Keratinocyte (primary cell): ENCODE data around the gene FGF12. TPM values are rescaled to one million over a fixed set of nuclear protein-coding genes. Genes with fewer than 3 reads are reported as not detected.
"Not testable (repeated sequence)": the region's sequence is repeated elsewhere in the genome, so short reads cannot be mapped to it uniquely, and the experiment has no call there.

Experiments
- DNase-seq: peaks from one replicate; pipeline ENCODE4 v3.0.0-alpha.2; 2011; ENCODE audit warnings: low read depth, missing footprints, low spot score
- FAIRE-seq: peaks from 2 replicates; lab custom pipeline; 2011; peaks lifted over from hg19 to GRCh38; lab: Jason Lieb, UNC
- H2AFZ ChIP-seq: 2 replicates; pipeline ENCODE4 v1.6.0; 2012; ENCODE audit warnings: low read length, control low read depth, inconsistent platforms; ENCODE audit not compliant: control insufficient read depth
- H3K27ac ChIP-seq: 2 replicates; pipeline ENCODE4 v1.5.1; 2011; ENCODE audit warnings: low read length; ENCODE audit not compliant: control insufficient read depth, insufficient read depth
- H3K27me3 ChIP-seq: 3 replicates; pipeline ENCODE4 v1.6.0; 2011; ENCODE audit warnings: low read length; ENCODE audit not compliant: control insufficient read depth, insufficient read depth; ENCODE audit errors: extremely low read depth
- H3K36me3 ChIP-seq, 2 experiments: 2 replicates in 1 of 2; 3 replicates in 1 of 2; pipeline ENCODE4 v1.5.1; 2011; ENCODE audit warnings: low read length in 2 of 2, mild to moderate bottlenecking in 1 of 2; ENCODE audit not compliant: control insufficient read depth in 2 of 2, insufficient read depth in 2 of 2; ENCODE audit errors: extremely low read depth in 1 of 2
- H3K4me1 ChIP-seq: 3 replicates; pipeline ENCODE4 v1.5.1; 2011; ENCODE audit warnings: low read length; ENCODE audit not compliant: control insufficient read depth, insufficient read depth; ENCODE audit errors: extremely low read depth
- H3K4me2 ChIP-seq: 3 replicates; pipeline ENCODE4 v1.6.0; 2011; ENCODE audit warnings: low read depth, low read length; ENCODE audit not compliant: control insufficient read depth, insufficient read depth; ENCODE audit errors: extremely low read depth
- H3K4me3 ChIP-seq, 3 experiments: fragments of 200-600 bp in 1 of 3; sonication (generic) in 1 of 3; 2 replicates in 2 of 3; 3 replicates in 1 of 3; pipeline ENCODE4 v1.5.1; 2011 to 2016; ENCODE audit warnings: low read length in 3 of 3, mild to moderate bottlenecking in 3 of 3, control low read depth in 2 of 3, inconsistent platforms in 1 of 3, low read depth in 1 of 3, mixed read lengths in 1 of 3, mixed run types in 1 of 3, moderate library complexity in 1 of 3; ENCODE audit not compliant: control insufficient read depth in 2 of 3, insufficient read depth in 2 of 3; ENCODE audit errors: extremely low read depth in 1 of 3
- H3K79me2 ChIP-seq: 2 replicates; pipeline ENCODE4 v1.6.0; 2012; ENCODE audit warnings: low read length; ENCODE audit not compliant: control insufficient read depth, insufficient read depth
- H3K9ac ChIP-seq: 3 replicates; pipeline ENCODE4 v1.6.0; 2011; ENCODE audit warnings: low read length; ENCODE audit not compliant: control insufficient read depth, insufficient read depth; ENCODE audit errors: extremely low read depth
- H3K9me1 ChIP-seq: 3 replicates; pipeline ENCODE4 v1.6.0; 2011; ENCODE audit warnings: low read length; ENCODE audit not compliant: control insufficient read depth, insufficient read depth; ENCODE audit errors: extremely low read depth
- H3K9me3 ChIP-seq: 2 replicates; pipeline ENCODE4 v1.5.1; 2012; ENCODE audit warnings: low read depth, low read length; ENCODE audit not compliant: control insufficient read depth
- H4K20me1 ChIP-seq: 3 replicates; pipeline ENCODE4 v1.6.0; 2011; ENCODE audit warnings: low read length; ENCODE audit not compliant: control insufficient read depth, insufficient read depth; ENCODE audit errors: extremely low read depth
- EZH2 ChIP-seq: IDR thresholded peaks from one replicate; pipeline ENCODE4 v1.6.1; 2012; ENCODE audit warnings: inconsistent platforms, mild to moderate bottlenecking, low read length, moderate library complexity
- dilution Hi-C: fragments of 300-500 bp; cut with MboI; formaldehyde crosslinking; loops from one replicate; pipeline ENCODE4 v1.7.0; 2020; ENCODE audit warnings: low sequenced_read_pairs; ENCODE audit not compliant: extremely low pct_ligation_motif_present
- polyA minus RNA-seq, 3 experiments: library from RNA; depleted of rRNA, polyadenylated mRNA; stranded (reverse); fragments of >200 nt; gene quantifications; 1 replicate in 1 of 3; 2 replicates in 1 of 3; 3 replicates in 1 of 3; pipeline ENCODE4 v1.2.3, GENCODE V29; 2011
- polyA plus RNA-seq, 5 experiments: library from polyadenylated mRNA; depleted of rRNA in 3 of 5; stranded (reverse) in 3 of 5; stranded (forward) in 1 of 5; unstranded in 1 of 5; fragments of >200 nt; gene quantifications; 1 replicate in 1 of 5; 2 replicates in 3 of 5; 3 replicates in 1 of 5; pipeline versions ENCODE4 v1.2.1 to v1.2.3, GENCODE V29; 2011 to 2012; ENCODE audit warnings: missing spikeins in 2 of 5, low read depth in 1 of 5, low replicate concordance in 1 of 5
- TF ChIP-seq, protein P1 (sequence below), 3 experiments: IDR thresholded peaks in 1 of 3; conservative IDR thresholded peaks in 1 of 3; optimal IDR thresholded peaks in 1 of 3; 2 replicates in 2 of 3; 3 replicates in 1 of 3; pipeline versions ENCODE3 to v1.5.1; 2011; ENCODE audit warnings: low read length in 3 of 3, mild to moderate bottlenecking in 3 of 3, moderate library complexity in 2 of 3, control low read depth in 1 of 3, inconsistent platforms in 1 of 3; ENCODE audit not compliant: insufficient read depth in 2 of 3; ENCODE audit errors: extremely low read depth in 1 of 3

Gene FGF12
- polyA plus RNA-seq (0.84 to 4.1 TPM (median 4.1 TPM) in 3 replicates), polyA minus RNA-seq (0.51 to 1.8 TPM in 2 of 3 replicates, not detected in the other)
- polyA plus RNA-seq (2011; ENCODE audit: low read depth): not detected
- 3.2 and 6.7 TPM in 2 replicates for polyA plus RNA-seq (2011; cell fraction: cytosol; rRNA removed)
- polyA plus RNA-seq (2011; cell fraction: nucleus; rRNA removed): 1.2 and 1.5 TPM in 2 replicates
- polyA plus RNA-seq (2012; ENCODE audit: low replicate concordance): 0.44 and 2.1 TPM in 2 replicates
- polyA minus RNA-seq (2011; cell fraction: cytosol; rRNA and poly(A)+ RNA removed): not detected
- polyA minus RNA-seq (2011; cell fraction: nucleus; rRNA and poly(A)+ RNA removed): not detected in 2 replicates

DNA sequence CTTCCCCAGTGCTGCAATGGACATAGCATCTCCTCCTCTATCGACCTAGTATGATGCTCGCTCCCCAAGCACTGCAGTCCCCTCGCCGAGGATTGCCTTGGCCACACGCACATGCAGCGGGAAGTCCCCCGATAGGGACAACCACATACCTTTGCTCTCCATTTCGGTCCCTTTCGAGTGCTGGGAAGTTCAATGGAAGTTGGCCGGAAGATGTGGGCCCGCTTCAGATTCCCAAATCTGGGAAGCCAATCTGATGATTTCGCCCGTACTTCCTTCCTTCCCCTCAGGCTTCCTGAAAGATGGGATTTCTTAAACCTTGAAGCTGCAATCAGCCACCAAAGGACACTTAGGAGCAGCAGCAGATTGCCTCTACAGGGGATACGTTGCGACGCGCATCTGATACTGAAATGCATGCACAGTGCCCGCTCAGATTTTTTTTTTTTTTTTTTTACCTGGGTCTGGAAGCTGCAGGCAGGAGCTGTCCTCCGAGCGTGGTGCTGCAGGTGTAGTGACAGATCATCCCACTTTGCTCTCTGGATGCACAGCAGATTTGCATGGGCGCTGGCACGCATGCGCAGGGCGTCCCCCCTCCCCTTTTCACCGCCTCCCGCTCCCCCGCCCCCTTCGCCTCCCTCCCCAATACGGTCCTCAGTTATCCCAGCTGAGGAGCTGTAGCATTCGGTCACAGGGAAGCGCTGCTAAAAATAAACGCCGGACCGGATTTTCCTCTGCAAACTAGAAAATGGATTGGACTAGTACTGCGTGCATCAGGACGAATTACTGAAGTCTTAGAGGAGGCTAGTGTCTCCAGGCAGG lies at the start of gene FGF12:
TSS of gene FGF12 (minus strand) at position 510 of the 816 bp plus-strand sequence.
- TF ChIP-seq, protein P1, sequence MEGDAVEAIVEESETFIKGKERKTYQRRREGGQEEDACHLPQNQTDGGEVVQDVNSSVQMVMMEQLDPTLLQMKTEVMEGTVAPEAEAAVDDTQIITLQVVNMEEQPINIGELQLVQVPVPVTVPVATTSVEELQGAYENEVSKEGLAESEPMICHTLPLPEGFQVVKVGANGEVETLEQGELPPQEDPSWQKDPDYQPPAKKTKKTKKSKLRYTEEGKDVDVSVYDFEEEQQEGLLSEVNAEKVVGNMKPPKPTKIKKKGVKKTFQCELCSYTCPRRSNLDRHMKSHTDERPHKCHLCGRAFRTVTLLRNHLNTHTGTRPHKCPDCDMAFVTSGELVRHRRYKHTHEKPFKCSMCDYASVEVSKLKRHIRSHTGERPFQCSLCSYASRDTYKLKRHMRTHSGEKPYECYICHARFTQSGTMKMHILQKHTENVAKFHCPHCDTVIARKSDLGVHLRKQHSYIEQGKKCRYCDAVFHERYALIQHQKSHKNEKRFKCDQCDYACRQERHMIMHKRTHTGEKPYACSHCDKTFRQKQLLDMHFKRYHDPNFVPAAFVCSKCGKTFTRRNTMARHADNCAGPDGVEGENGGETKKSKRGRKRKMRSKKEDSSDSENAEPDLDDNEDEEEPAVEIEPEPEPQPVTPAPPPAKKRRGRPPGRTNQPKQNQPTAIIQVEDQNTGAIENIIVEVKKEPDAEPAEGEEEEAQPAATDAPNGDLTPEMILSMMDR (optimal IDR thresholded peaks at IDR 0.05 in 1 of 3, IDR thresholded peaks at IDR 0.05 in 1 of 3, conservative IDR thresholded peaks at IDR 0.05 in 1 of 3; ENCODE audit: extremely low read depth in 1 of 3, insufficient read depth in 2 of 3, low read length in 3 of 3): no peak
- no peak for TF ChIP-seq EZH2
- no peaks in the 10 kb centered on the region for H3K4me1 ChIP-seq
- H3K9ac ChIP-seq: no peak within 1 kb of the TSS
- no peaks in the 10 kb centered on the region for H3K27me3 ChIP-seq
- no peak within 1 kb of the TSS for H3K4me3 ChIP-seq
- DNase-seq (no peak), FAIRE-seq (no peak)
- H3K9me1 ChIP-seq: no peaks in the 10 kb centered on the region
- no peak within 1 kb of the TSS for H3K4me2 ChIP-seq
- no peaks in the 10 kb centered on the region for H3K9me3 ChIP-seq
- H4K20me1 ChIP-seq: no peaks in the 10 kb centered on the region
- no peaks in the 10 kb centered on the region for H3K36me3 ChIP-seq
- dilution Hi-C loops: no loop called here
- no peak within 1 kb of the TSS for H3K27ac ChIP-seq
- no peaks in the 10 kb centered on the region for H3K79me2 ChIP-seq
- no peak within 1 kb of the TSS for H2AFZ ChIP-seq

DNA sequence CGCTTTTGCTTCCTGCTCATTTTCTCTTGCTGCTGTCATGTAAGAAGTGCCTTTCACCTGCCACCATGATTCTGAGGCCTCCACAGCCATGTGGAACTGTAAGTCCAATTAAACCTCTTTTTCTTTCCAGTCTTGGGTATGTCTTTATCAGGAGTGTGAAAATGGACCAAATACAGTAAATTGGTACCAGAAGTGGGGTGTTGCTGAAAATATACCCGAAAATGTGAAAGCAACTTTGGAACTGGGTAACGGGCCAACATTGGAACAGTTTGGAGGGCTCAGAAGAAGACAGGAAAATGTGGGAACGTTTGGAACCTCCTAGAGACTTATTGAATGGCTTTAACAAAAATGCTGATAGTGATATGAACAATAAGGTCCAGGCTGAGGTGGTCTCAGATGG lies 47.0 kb upstream of the FGF12 start:
- DNase-seq, H3K4me3 ChIP-seq, H3K27ac ChIP-seq, H2AFZ ChIP-seq, H4K20me1 ChIP-seq, H3K9me3 ChIP-seq, H3K36me3 ChIP-seq, H3K4me2 ChIP-seq, dilution Hi-C loops, H3K9me1 ChIP-seq, H3K9ac ChIP-seq, H3K4me1 ChIP-seq, FAIRE-seq, H3K27me3 ChIP-seq, H3K79me2 ChIP-seq: not testable (repeated sequence)
